GM23338 (cell line): Measurements from ENCODE around the gene KLHL21.

Source experiments
- CREB1 ChIP-seq: fragments of 250-450 bp; sonication (Bioruptor Pico); IDR thresholded peaks from 2 replicates; pipeline ENCODE4 v1.5.0; 2020; ENCODE audit warnings: low read depth, mild to moderate bottlenecking, moderate library complexity
- CTCF ChIP-seq, 2 experiments: fragments of 200-600 bp in 1 of 2; sonication (generic) in 1 of 2; conservative IDR thresholded peaks; 2 replicates each; pipeline versions ENCODE4 v1.5.1 to v1.6.1; 2016 to 2017; ENCODE audit warnings: antibody characterized with exemption in 2 of 2, low read depth in 2 of 2, mild to moderate bottlenecking in 2 of 2, moderate library complexity in 1 of 2
- EZH2 ChIP-seq: fragments of 200-600 bp; sonication (generic); IDR thresholded peaks from one replicate; pipeline ENCODE4 v1.8.0; 2017; ENCODE audit warnings: antibody characterized with exemption, mild to moderate bottlenecking, low read depth; ENCODE audit not compliant: unreplicated experiment
- POLR2AphosphoS5 ChIP-seq: IDR thresholded peaks from 2 replicates; pipeline ENCODE4 v1.6.1; 2016; ENCODE audit warnings: antibody characterized with exemption, low read depth
- REST ChIP-seq: IDR thresholded peaks from one replicate; pipeline ENCODE4 v1.6.1; 2018; ENCODE audit warnings: antibody characterized with exemption; ENCODE audit not compliant: unreplicated experiment

- TF ChIP-seq CTCF (conservative IDR thresholded peaks at IDR 0.05; ENCODE audit: low read depth in 2 of 2), result no peak
- no peak for TF ChIP-seq CREB1 (CRISPR knock-in tag)
- no peak for TF ChIP-seq POLR2AphosphoS5
- no peak for TF ChIP-seq EZH2
- no peak for TF ChIP-seq REST
These were observed 42.3 kb upstream of the KLHL21 start for GRCh38 chr1:6645018-6645417.
